Activated T-helper 17 cell treated with anti-CD3 and anti-CD28 coated beads, Interleukin-2, amount 50 U/mL, for 72 hours (primary cell): ENCODE measurements around the gene HSPB7. TPM values are rescaled to one million over a fixed set of nuclear protein-coding genes. Genes with fewer than 3 reads are reported as not detected.
A peak's percentile ranks its signal among the peaks of the same experiment; 100 is the strongest.
"Not testable (repeated sequence)": the region's sequence is repeated elsewhere in the genome, so short reads cannot be mapped to it uniquely, and the experiment has no call there.

Source experiments
- ATAC-seq: fragments of 150-1000 bp; cut with Tn5 transposase; replicated peaks from 2 replicates; pipeline ENCODE4 v1.10.0; 2021; ENCODE audit warnings: mild to moderate bottlenecking, moderate library complexity
- H3K27ac Mint-ChIP-seq: one replicate; pipeline ENCODE4 v1.8.0; 2022; ENCODE audit warnings: mixed read lengths
- H3K27me3 Mint-ChIP-seq: one replicate; pipeline ENCODE4 v1.8.0; 2022; ENCODE audit warnings: mixed read lengths
- H3K36me3 Mint-ChIP-seq: one replicate; pipeline ENCODE4 v1.8.0; 2022; ENCODE audit warnings: low read depth, mild to moderate bottlenecking, mixed read lengths
- H3K4me1 Mint-ChIP-seq: one replicate; pipeline ENCODE4 v1.8.0; 2022; ENCODE audit warnings: mixed read lengths
- H3K4me3 Mint-ChIP-seq: one replicate; pipeline ENCODE4 v1.8.0; 2022; ENCODE audit warnings: mild to moderate bottlenecking, mixed read lengths
- H3K9me3 Mint-ChIP-seq: one replicate; pipeline ENCODE4 v1.8.0; 2022; ENCODE audit warnings: mixed read lengths
- total RNA-seq, 2 donors: library from RNA; stranded (reverse); gene quantifications; one replicate each; pipeline ENCODE4 v1.2.3, GENCODE V29; 2022

The HSPB7 gene
- not detected for total RNA-seq

GRCh38 chr1:16017461-16018303, at the start of gene HSPB7:
HSPB7 (minus strand) TSS chr1:16018043; CDS start chr1:16017963, 80 bp downstream.
- Mint-ChIP-seq H3K9me3 (no peaks in the 10 kb centered on the region), H3K4me3 (no peak within 1 kb of the TSS), H3K36me3 (no peaks in the 10 kb centered on the region), H3K4me1 (no peaks in the 10 kb centered on the region), H3K27me3 (peaks cover 18% of the 10 kb centered on the region), H3K27ac (peak within 1 kb of the TSS; percentile 46)
- no peak for ATAC-seq

- H3K4me3 Mint-ChIP-seq: no peak overlapping the region
- ATAC-seq: peak; percentile 27
- H3K9me3 Mint-ChIP-seq: no peaks in the 10 kb centered on the region
- peaks cover 7% of the 10 kb centered on the region for H3K27me3 Mint-ChIP-seq
- H3K4me1 Mint-ChIP-seq: peaks cover 14% of the 10 kb centered on the region
- no peak overlapping the region for H3K27ac Mint-ChIP-seq
- no peaks in the 10 kb centered on the region for H3K36me3 Mint-ChIP-seq
These were observed 49.4 kb upstream of the HSPB7 start for GRCh38 chr1:16067127-16067768.

GRCh38 chr1:16066245-16066644, 48.4 kb upstream of the HSPB7 start:
- Mint-ChIP-seq H3K4me3 (no peak overlapping the region), H3K36me3 (no peaks in the 10 kb centered on the region), H3K4me1 (peaks cover 14% of the 10 kb centered on the region), H3K27me3 (peaks cover 7% of the 10 kb centered on the region), H3K27ac (no peak overlapping the region), H3K9me3 (no peaks in the 10 kb centered on the region)
- ATAC-seq: no peak

GRCh38 chr1:16065269-16065576, 47.4 kb upstream of the HSPB7 start:
- Mint-ChIP-seq H3K4me1 (peaks cover 14% of the 10 kb centered on the region), H3K9me3 (no peaks in the 10 kb centered on the region), H3K27ac (peak overlapping the region; percentile 37), H3K27me3 (peaks cover 7% of the 10 kb centered on the region), H3K4me3 (no peak overlapping the region), H3K36me3 (no peaks in the 10 kb centered on the region)
- ATAC-seq: no peak

- Mint-ChIP-seq H3K4me1 (peaks cover 14% of the 10 kb centered on the region), H3K4me3 (no peak overlapping the region), H3K27ac (peak overlapping the region; percentile 37), H3K27me3 (peaks cover 7% of the 10 kb centered on the region), H3K9me3 (no peaks in the 10 kb centered on the region), H3K36me3 (no peaks in the 10 kb centered on the region)
- no peak for ATAC-seq
These were observed 46.9 kb upstream of the HSPB7 start for GRCh38 chr1:16064536-16065268.

GRCh38 chr1:16063921-16064320, 46.1 kb upstream of the HSPB7 start:
- ATAC-seq: no peak
- H3K36me3 Mint-ChIP-seq: no peaks in the 10 kb centered on the region
- H3K27me3 Mint-ChIP-seq: peaks cover 7% of the 10 kb centered on the region
- H3K27ac Mint-ChIP-seq: no peak overlapping the region
- no peak overlapping the region for H3K4me3 Mint-ChIP-seq
- H3K4me1 Mint-ChIP-seq: peaks cover 14% of the 10 kb centered on the region
- H3K9me3 Mint-ChIP-seq: no peaks in the 10 kb centered on the region

GRCh38 chr1:16063226-16063829, 45.5 kb upstream of the HSPB7 start:
- Mint-ChIP-seq H3K4me1 (peaks cover 14% of the 10 kb centered on the region), H3K27me3 (peaks cover 7% of the 10 kb centered on the region), H3K36me3 (no peaks in the 10 kb centered on the region), H3K9me3 (no peaks in the 10 kb centered on the region), H3K27ac (no peak overlapping the region), H3K4me3 (no peak overlapping the region)
- ATAC-seq: no peak

- H3K9me3 Mint-ChIP-seq, H3K27ac Mint-ChIP-seq, ATAC-seq, H3K36me3 Mint-ChIP-seq, H3K27me3 Mint-ChIP-seq, H3K4me3 Mint-ChIP-seq: not testable (repeated sequence)
- H3K4me1 Mint-ChIP-seq: peaks cover 14% of the 10 kb centered on the region
These were observed 44.8 kb upstream of the HSPB7 start for GRCh38 chr1:16062687-16063075.

GRCh38 chr1:16061989-16062686, 44.3 kb upstream of the HSPB7 start:
- H3K27ac Mint-ChIP-seq, H3K9me3 Mint-ChIP-seq, H3K4me3 Mint-ChIP-seq, H3K36me3 Mint-ChIP-seq, ATAC-seq: not testable (repeated sequence)
- Mint-ChIP-seq H3K4me1 (peaks cover 14% of the 10 kb centered on the region), H3K27me3 (peaks cover 10% of the 10 kb centered on the region)

GRCh38 chr1:16061266-16061665, 43.4 kb upstream of the HSPB7 start:
- H3K36me3 Mint-ChIP-seq: no peaks in the 10 kb centered on the region
- H3K4me1 Mint-ChIP-seq: peaks cover 14% of the 10 kb centered on the region
- no peak for ATAC-seq
- no peak overlapping the region for H3K4me3 Mint-ChIP-seq
- no peak overlapping the region for H3K27ac Mint-ChIP-seq
- peaks cover 10% of the 10 kb centered on the region for H3K27me3 Mint-ChIP-seq
- H3K9me3 Mint-ChIP-seq: no peaks in the 10 kb centered on the region

GRCh38 chr1:16058394-16059120, 40.7 kb upstream of the HSPB7 start:
- ATAC-seq, H3K4me3 Mint-ChIP-seq, H3K27me3 Mint-ChIP-seq, H3K4me1 Mint-ChIP-seq, H3K27ac Mint-ChIP-seq, H3K9me3 Mint-ChIP-seq, H3K36me3 Mint-ChIP-seq: not testable (repeated sequence)

- ATAC-seq, H3K36me3 Mint-ChIP-seq, H3K4me3 Mint-ChIP-seq, H3K4me1 Mint-ChIP-seq, H3K9me3 Mint-ChIP-seq, H3K27me3 Mint-ChIP-seq: not testable (repeated sequence)
- H3K27ac Mint-ChIP-seq: peak overlapping the region; percentile 66
These were observed 39.6 kb upstream of the HSPB7 start for GRCh38 chr1:16057314-16057915.

GRCh38 chr1:16056521-16056912, 38.7 kb upstream of the HSPB7 start:
- H3K36me3 Mint-ChIP-seq, ATAC-seq, H3K4me1 Mint-ChIP-seq, H3K9me3 Mint-ChIP-seq, H3K4me3 Mint-ChIP-seq, H3K27me3 Mint-ChIP-seq, H3K27ac Mint-ChIP-seq: not testable (repeated sequence)
